CD4-positive, alpha-beta T cell treated with Interleukin-10 for 1 hour (primary cell): ENCODE results near the gene TAF7L.

Source experiments
- DNase-seq: peaks from one replicate; pipeline ENCODE4 v3.0.0-alpha.2; 2020

TAF7L gene

GRCh38 chrX:101220662-101221260, 70.4 kb downstream of the TAF7L start:
- DNase-seq, result no peak

- DNase-seq, result peak; percentile 5
These were observed 71.2 kb downstream of the TAF7L start for GRCh38 chrX:101219864-101220346.

GRCh38 chrX:101219116-101219863, 71.8 kb downstream of the TAF7L start, which contains the start of gene DRP2:
TSS of gene DRP2 (plus strand) at chrX:101219786. CDS start at chrX:101231648, 11,862 bp downstream.
- no peak for DNase-seq
